Vagina (tissue), 2 donors: ENCODE measurements around the gene GMCL2.

ENCODE experiments used
- POLR2A ChIP-seq, 2 donors: fragments of 450-650 bp; IDR thresholded peaks; one replicate each; pipeline ENCODE4 v1.6.1; 2017; ENCODE audit warnings: antibody characterized with exemption in 2 of 2, mild to moderate bottlenecking in 2 of 2, moderate library complexity in 2 of 2
- POLR2AphosphoS5 ChIP-seq, 2 donors: sonication (generic); formaldehyde crosslinking; IDR thresholded peaks; one replicate each; pipeline ENCODE4 v1.9.0; 2017; ENCODE audit warnings: antibody characterized with exemption in 2 of 2, mild to moderate bottlenecking in 2 of 2, low read depth in 1 of 2; ENCODE audit not compliant: insufficient read depth in 1 of 2
- TF ChIP-seq, protein P1 (sequence below), 3 experiments: fragments of 450-650 bp in 2 of 3; fragments of 200-600 bp in 1 of 3; sonication (generic) in 1 of 3; IDR thresholded peaks; one replicate each; pipeline ENCODE4 v1.5.1; 2017 to 2019; ENCODE audit warnings: antibody characterized with exemption in 3 of 3, mild to moderate bottlenecking in 2 of 3, moderate library complexity in 2 of 3

DNA sequence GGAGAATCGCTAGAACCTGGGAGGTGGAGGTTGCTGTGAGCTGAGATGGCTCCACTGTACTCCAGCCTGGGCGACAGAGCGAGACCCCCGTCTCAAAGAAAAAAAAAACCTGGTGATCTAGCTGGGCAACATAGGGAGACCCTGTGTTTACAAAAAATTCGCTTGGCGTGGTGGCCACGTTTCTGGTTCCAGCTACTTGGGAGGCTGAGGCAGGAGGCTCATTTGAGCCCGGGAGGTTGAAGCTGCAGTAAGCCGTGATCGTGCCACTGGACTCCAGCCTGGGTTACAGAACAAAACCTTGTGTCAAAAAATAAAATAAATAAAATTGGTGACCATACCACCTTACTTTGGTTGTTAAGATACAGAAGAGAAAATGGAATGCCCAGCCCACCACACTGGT lies 15.4 kb upstream of the GMCL2 start:
- TF ChIP-seq POLR2A (IDR thresholded peaks at IDR 0.05) (no peak), POLR2AphosphoS5 (IDR thresholded peaks at IDR 0.05; ENCODE audit: insufficient read depth in 1 of 2, low read depth in 1 of 2) (no peak)
- TF ChIP-seq, protein P1, sequence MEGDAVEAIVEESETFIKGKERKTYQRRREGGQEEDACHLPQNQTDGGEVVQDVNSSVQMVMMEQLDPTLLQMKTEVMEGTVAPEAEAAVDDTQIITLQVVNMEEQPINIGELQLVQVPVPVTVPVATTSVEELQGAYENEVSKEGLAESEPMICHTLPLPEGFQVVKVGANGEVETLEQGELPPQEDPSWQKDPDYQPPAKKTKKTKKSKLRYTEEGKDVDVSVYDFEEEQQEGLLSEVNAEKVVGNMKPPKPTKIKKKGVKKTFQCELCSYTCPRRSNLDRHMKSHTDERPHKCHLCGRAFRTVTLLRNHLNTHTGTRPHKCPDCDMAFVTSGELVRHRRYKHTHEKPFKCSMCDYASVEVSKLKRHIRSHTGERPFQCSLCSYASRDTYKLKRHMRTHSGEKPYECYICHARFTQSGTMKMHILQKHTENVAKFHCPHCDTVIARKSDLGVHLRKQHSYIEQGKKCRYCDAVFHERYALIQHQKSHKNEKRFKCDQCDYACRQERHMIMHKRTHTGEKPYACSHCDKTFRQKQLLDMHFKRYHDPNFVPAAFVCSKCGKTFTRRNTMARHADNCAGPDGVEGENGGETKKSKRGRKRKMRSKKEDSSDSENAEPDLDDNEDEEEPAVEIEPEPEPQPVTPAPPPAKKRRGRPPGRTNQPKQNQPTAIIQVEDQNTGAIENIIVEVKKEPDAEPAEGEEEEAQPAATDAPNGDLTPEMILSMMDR (IDR thresholded peaks at IDR 0.05): no peak
